ENCODE results near the gene ROPN1. TPM values are rescaled to one million over a fixed set of nuclear protein-coding genes. Genes with fewer than 3 reads are reported as not detected.

Gene ROPN1
- total and polyA plus RNA-seq, 2 of the 4 experiments (the other 2 are of a cell fraction), result 0.03 to 0.18 TPM

- Histone ChIP-seq H2BK20ac (ENCODE audit: low read depth, low read length) (no peak overlapping the region), H3K9me3 (ENCODE audit: control insufficient read depth, insufficient read depth, low read length) (peaks cover 3% of the 10 kb centered on the region), H2AK9ac (replicated peaks; ENCODE audit: low read depth, low read length, poor library complexity) (no peak overlapping the region), H3K4me1 (ENCODE audit: control insufficient read depth, insufficient read depth, low read length) (peaks cover 6% of the 10 kb centered on the region), H3K27me3 (ENCODE audit: control insufficient read depth, insufficient read depth, low read length) (peaks cover 20% of the 10 kb centered on the region), H3K56ac (ENCODE audit: extremely low read depth, insufficient read depth, low read length) (no peak overlapping the region), H3K18ac (ENCODE audit: low read depth, low read length) (no peak overlapping the region), H2AFZ (replicated peaks; ENCODE audit: low read length, poor library complexity) (no peak overlapping the region), H2BK5ac (ENCODE audit: low read depth, low read length, poor library complexity, severe bottlenecking) (no peak overlapping the region), H4K20me1 (ENCODE audit: insufficient read depth, low read length) (no peaks in the 10 kb centered on the region), H3K36me3 (ENCODE audit: control insufficient read depth, insufficient read depth, low read length) (no peaks in the 10 kb centered on the region), H3K9ac (ENCODE audit: low read depth, low read length) (no peak overlapping the region), H2BK120ac (ENCODE audit: low read depth, low read length) (no peak overlapping the region), H3K79me1 (ENCODE audit: low read depth in 1 of 2, low read length in 2 of 2) (no peaks in the 10 kb centered on the region), H3K4me2 (ENCODE audit: low read depth, low read length) (peak overlapping the region; percentile 87; the same call in 1 of the 2 replicates), H2BK15ac (ENCODE audit: low read depth, low read length) (no peak overlapping the region), H3K9me1 (ENCODE audit: insufficient read depth, low read length) (no peaks in the 10 kb centered on the region), H3K14ac (replicated peaks; ENCODE audit: low read depth, low read length) (no peak overlapping the region), H3K4ac (ENCODE audit: low read depth, low read length) (no peak overlapping the region), H4K8ac (ENCODE audit: low read depth in 2 of 2, low read length in 2 of 2) (no peak overlapping the region), H4K5ac (ENCODE audit: low read depth, low read length) (no peak overlapping the region), H3K23ac (ENCODE audit: low read depth, low read length) (0 out of 2 replicates have a peak overlapping the region, but pooled peaks have one; percentile 12), H3K27ac (ENCODE audit: insufficient read depth, low read length) (no peak overlapping the region), H4K91ac (ENCODE audit: insufficient read depth, low read depth, low read length) (no peak overlapping the region), H2AK5ac (ENCODE audit: low read depth, low read length) (no peak overlapping the region), H3K4me3 (ENCODE audit: insufficient read depth, low read depth, low read length) (no peak overlapping the region)
- ATAC-seq (ENCODE audit: low read depth), result no peak
- dilution Hi-C loops (cut with HindIII; ENCODE audit: low sequenced_read_pairs, unreplicated experiment), result no loop called here
- ChIA-PET CTCF (no interaction called here), POLR2A (ENCODE audit: unreplicated experiment) (no interaction called here)
- TF ChIP-seq RCOR1 (IDR thresholded peaks at IDR 0.05; ENCODE audit: insufficient replicate concordance, low read length) (no peak), NFE2L2 (IDR thresholded peaks at IDR 0.05; ENCODE audit: low read depth, low read length) (no peak), MAFK (IDR thresholded peaks at IDR 0.05; ENCODE audit: low read depth, low read length) (0 out of 2 replicates have a peak, but pooled peaks have one; percentile 52), POLR2A (IDR thresholded peaks at IDR 0.05; ENCODE audit: low read depth, low read length) (no peak), USF2 (IDR thresholded peaks at IDR 0.05; ENCODE audit: low read depth, low read length) (no peak)
- no peak for DNase-seq
- BruUV-seq (replicated peaks), result no TSS peak
- in situ Hi-C loops (cut with MboI; ENCODE audit: low sequenced_read_pairs), result no loop called here
- no CpG with 5 or more reads among the region's 4 CpGs for WGBS, 2 experiments (ENCODE audit: extremely low coverage in 2 of 2, insufficient read length in 1 of 2)
- intact Hi-C loops (cut with micrococcal nuclease), result no loop called here
Observed at GRCh38 chr3:123980539-123980938, 11.4 kb downstream of the ROPN1 start.

Measured in IMR-90 (cell line).